D721Med (cell line): ENCODE data around the gene SLC6A8.
"Not testable (repeated sequence)": the region's sequence is repeated elsewhere in the genome, so short reads cannot be mapped to it uniquely, and the experiment has no call there.

Experiments used
- DNase-seq: peaks from one replicate; pipeline ENCODE4 v3.0.0; 2011; ENCODE audit warnings: low spot score; ENCODE audit not compliant: insufficient read length
- FAIRE-seq: peaks from 2 replicates; lab custom pipeline; 2011; peaks lifted over from hg19 to GRCh38; lab: Jason Lieb, UNC
- TF ChIP-seq, protein P1 (sequence below): IDR thresholded peaks from 2 replicates; pipeline ENCODE4 v1.5.1; 2012; ENCODE audit warnings: mild to moderate bottlenecking, control low read depth; ENCODE audit not compliant: insufficient read depth; ENCODE audit errors: missing control alignments

SLC6A8 gene

DNA sequence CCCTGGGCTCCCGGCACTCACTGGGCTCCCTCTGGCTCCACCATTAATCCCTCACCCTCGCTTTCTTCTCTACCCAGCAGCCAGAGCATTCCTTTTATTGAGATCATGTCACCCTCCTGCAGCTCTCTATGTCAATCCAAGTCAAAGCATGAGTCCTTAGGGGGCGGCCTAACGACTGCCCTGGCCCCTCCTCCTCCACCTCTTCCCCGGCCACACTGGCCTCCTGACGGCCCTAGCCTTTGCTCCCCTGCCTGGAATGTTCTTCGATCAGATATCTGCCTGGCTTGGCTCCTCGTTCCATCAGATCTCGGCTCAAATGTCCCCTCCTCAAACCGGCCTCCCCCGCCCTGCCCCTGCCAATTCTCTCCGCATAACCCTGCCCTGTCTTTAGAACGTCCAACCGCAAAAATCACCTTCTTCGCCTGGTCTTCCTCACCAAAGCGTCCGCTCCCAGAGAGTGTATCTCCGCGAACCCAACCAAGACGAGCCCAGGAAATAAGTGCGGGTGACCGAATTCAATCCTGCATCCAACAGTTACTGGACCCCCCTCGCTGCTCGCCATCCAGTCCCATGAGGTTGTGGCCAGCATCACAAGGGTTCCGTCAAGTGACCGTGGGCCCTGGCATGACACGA lies 13.4 kb upstream of the SLC6A8 start:
- DNase-seq: no peak
- TF ChIP-seq, protein P1, sequence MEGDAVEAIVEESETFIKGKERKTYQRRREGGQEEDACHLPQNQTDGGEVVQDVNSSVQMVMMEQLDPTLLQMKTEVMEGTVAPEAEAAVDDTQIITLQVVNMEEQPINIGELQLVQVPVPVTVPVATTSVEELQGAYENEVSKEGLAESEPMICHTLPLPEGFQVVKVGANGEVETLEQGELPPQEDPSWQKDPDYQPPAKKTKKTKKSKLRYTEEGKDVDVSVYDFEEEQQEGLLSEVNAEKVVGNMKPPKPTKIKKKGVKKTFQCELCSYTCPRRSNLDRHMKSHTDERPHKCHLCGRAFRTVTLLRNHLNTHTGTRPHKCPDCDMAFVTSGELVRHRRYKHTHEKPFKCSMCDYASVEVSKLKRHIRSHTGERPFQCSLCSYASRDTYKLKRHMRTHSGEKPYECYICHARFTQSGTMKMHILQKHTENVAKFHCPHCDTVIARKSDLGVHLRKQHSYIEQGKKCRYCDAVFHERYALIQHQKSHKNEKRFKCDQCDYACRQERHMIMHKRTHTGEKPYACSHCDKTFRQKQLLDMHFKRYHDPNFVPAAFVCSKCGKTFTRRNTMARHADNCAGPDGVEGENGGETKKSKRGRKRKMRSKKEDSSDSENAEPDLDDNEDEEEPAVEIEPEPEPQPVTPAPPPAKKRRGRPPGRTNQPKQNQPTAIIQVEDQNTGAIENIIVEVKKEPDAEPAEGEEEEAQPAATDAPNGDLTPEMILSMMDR: no peak
- FAIRE-seq: no peak

DNA sequence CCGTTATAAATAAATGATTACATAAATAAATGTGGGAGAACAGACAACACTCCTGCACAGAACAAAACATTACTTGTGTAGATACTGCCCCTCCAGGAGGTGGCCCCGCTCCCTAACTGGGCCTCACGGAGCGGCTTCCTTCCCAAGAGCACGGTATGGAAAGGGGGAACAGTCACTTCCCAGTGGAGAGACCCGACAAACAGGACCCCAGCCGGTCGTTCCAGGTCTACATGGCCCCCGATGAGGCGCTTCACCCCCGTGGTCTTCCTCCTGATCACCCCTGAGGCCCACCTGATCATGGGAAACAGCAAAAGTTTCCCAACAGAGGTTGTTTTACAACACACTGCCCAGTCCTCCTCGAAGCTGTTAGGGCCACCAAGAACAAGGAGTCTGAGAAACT lies 6.6 kb upstream of the SLC6A8 start:
- TF ChIP-seq, protein P1: no peak
- FAIRE-seq: no peak
- DNase-seq: no peak

DNA sequence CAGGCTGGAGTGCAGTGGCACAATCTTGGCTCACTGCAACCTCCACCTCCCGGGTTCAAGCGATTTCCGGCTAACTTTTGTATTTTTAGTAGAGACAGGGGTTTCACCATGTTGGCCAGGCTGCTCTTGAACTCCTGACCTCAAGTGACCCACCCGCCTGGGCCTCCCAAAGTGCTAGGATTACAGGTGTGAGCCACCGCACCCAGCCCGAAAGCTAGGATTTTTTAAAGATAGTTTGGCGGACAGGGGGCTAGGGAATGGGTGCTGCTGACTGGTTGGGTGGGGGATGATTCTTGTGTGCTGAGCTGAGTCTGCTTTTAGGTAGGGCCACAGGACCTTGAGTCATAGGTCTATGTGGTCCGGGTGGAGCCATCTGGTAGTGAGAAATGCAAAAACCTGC lies 4.2 kb upstream of the SLC6A8 start:
- FAIRE-seq, DNase-seq: not testable (repeated sequence)

DNA sequence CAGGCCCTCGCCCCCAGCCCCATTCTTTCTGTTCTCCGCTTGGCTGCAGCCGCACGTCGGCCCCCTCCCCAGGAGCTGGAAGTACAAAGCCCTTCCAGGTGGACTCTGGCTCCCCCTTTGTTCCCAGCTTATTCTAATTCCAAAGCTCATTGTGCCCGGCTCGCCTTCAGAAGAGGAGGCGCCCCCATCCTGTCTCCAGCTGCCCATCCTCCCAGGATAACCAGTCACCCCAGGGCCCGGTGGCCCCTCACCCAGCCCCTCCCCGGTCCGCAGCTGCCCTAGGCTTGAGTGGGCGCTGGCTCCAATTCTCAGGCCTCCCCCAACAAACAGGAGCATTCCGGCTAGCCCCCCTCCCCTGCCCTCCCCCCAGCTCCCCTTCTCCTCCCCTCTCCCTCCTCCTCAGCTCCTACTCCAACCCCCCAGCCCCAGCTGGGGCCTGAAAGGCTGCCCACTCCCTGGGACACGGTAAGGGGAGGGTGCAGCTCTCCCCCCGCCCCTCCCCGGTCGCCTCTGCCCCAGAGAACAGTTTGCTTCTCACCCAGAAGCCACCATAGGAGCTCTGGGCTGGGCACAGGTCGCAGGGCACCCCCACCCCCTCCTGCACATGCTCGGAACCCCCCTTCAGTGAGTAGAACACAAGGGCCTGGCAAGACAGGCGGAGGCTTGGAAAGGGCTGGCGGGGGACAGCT lies 3.1 kb upstream of the SLC6A8 start:
- TF ChIP-seq, protein P1: no peak
- FAIRE-seq: no peak
- no peak for DNase-seq

DNA sequence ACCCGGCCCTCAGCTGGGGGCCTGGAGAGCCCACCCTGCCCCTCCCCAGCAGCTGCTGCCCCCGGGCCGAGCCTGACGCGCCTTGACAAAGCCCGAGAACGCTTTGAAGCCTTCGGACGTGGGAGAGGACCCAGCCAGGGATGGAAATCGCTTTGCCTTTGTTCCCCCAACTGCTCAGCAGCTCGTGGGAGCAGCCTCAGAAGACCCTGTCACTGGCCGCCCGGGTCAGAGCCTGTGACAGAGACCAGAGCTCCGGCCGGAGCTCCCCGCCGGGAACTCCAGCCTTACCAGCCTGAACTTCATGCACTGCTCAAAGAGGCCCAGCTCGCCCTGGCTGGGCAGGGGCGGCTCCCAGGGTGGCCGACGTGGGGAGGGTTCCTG lies 2.6 kb upstream of the SLC6A8 start:
- FAIRE-seq (no peak), DNase-seq (no peak)

DNA sequence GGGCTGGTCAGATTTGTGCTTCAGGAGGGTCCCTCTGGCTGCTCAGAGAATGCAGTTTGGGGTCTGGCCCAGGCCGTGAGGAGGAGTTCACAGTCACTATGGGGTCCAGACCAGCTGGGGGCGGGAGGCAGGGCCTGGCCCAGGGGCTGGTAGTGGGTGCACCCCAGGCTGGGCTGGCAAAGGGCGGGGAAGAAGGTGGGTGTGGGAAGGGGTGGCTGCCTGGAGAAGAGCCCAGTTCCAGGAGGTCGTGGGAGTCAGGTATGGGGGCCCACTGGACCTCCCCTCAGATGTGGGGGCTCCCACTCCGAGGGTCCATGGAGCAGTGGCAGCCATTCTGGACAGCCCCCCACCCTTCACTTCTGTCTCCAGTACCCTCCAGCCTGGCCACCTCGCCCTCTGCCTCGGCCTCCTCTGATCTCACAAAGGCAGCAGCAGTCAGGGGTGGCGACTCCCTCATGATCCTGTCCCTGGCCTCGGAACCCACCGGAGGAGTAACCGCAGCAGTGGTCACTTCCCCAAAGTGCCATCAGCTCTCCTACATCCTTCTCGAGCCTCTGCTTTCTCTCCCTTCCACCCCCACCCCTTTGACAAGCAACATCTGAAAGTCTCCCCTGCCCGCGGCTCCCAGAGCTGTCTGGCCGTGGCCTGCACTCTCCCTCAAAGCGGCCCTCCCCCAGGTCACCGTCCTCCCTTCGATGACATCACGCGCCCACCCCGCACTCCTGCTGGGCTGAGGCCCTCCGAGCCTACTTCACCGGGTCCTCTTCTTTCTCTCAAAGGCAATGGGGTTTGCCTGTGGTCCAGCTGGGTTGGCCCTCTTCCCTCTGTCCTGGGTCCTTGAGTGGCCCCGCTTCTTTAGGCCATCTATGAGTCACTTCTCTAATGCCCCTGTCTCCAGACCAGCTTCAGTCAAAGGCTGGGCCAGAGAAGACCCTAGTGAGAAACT lies 1.7 kb upstream of the SLC6A8 start:
- TF ChIP-seq, protein P1: no peak
- FAIRE-seq: no peak
- no peak for DNase-seq

More for the DNA sequence above, 2.6 kb upstream of the SLC6A8 start:
- TF ChIP-seq, protein P1: no peak

DNA sequence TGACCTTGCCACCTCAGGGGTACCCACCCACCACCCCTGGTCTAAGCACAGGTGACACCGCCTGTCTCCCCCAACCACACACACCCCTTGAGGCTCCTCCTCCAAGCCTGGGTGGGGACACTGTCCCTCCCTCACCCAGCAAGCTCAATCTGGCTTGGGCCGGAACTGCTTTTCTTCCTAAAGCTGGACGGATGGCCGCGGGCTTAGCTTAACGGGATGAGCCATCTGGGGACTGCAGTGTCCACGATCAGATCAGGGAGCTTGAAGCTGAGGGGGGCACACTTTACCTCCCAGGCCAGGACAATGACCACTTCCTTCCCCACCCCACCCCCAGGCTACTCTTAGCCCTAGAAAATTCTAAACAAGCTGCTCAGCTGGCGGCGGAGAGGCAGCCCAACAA lies 1.0 kb upstream of the SLC6A8 start:
- DNase-seq: no peak
- TF ChIP-seq, protein P1: no peak
- FAIRE-seq: no peak
